Tibial nerve (tissue), 4 donors: Measurements from ENCODE around the gene NT5M. TPM values are rescaled to one million over a fixed set of nuclear protein-coding genes. Genes with fewer than 3 reads are reported as not detected.
A peak's percentile ranks its signal among the peaks of the same experiment; 100 is the strongest.

Source experiments
- DNase-seq, 2 donors: peaks; one replicate each; pipeline ENCODE4 v3.0.0-alpha.2; 2019; ENCODE audit warnings: low spot score in 2 of 2
- H3K27ac ChIP-seq, 4 donors: fragments of 200-600 bp; sonication (generic) in 3 of 4; one replicate each; pipeline ENCODE4 v1.5.1; 2017 to 2019; ENCODE audit warnings: mild to moderate bottlenecking in 1 of 4
- H3K27me3 ChIP-seq, 2 donors: fragments of 200-600 bp; sonication (generic) in 1 of 2; one replicate each; pipeline versions ENCODE4 v1.5.1 to v1.6.0; 2017 to 2019
- H3K36me3 ChIP-seq, 3 donors: fragments of 200-600 bp; sonication (generic); one replicate each; pipeline ENCODE4 v1.5.1; 2018 to 2019
- H3K4me1 ChIP-seq, 4 donors: fragments of 200-600 bp; sonication (generic) in 3 of 4; one replicate each; pipeline ENCODE4 v1.5.1; 2017 to 2019
- H3K4me3 ChIP-seq, 4 donors: fragments of 200-600 bp; sonication (generic) in 3 of 4; one replicate each; pipeline ENCODE4 v1.5.1; 2017 to 2019; ENCODE audit warnings: mild to moderate bottlenecking in 1 of 4, moderate library complexity in 1 of 4
- H3K9me3 ChIP-seq, 4 donors: fragments of 200-600 bp; sonication (generic) in 3 of 4; one replicate each; pipeline ENCODE4 v1.5.1; 2017 to 2019
- EP300 ChIP-seq, 2 donors: sonication (generic); formaldehyde crosslinking; IDR thresholded peaks; one replicate each; pipeline ENCODE4 v1.6.1; 2017; ENCODE audit warnings: antibody characterized with exemption in 2 of 2, mild to moderate bottlenecking in 1 of 2
- POLR2A ChIP-seq, 2 donors: fragments of 450-650 bp; IDR thresholded peaks; one replicate each; pipeline ENCODE4 v1.6.1; 2017; ENCODE audit warnings: antibody characterized with exemption in 2 of 2, mild to moderate bottlenecking in 2 of 2, moderate library complexity in 2 of 2
- WGBS, 2 donors: methylation state at CpG; one replicate each; pipeline ENCODE4 v1.1.5; 2018; 5-methylcytosine and 5-hydroxymethylcytosine counted together
- total RNA-seq, 4 donors: library from RNA; depleted of rRNA; stranded (reverse); fragments of >200 nt; gene quantifications; one replicate each; pipeline ENCODE4 v1.1.0, GENCODE V29; 2016
- TF ChIP-seq, protein P1 (sequence below), 5 experiments: fragments of 200-600 bp in 3 of 5; fragments of 450-650 bp in 2 of 5; sonication (generic) in 3 of 5; IDR thresholded peaks; one replicate each; pipeline ENCODE4 v1.5.1; 2016 to 2019; ENCODE audit warnings: antibody characterized with exemption in 5 of 5, mild to moderate bottlenecking in 3 of 5, moderate library complexity in 2 of 5

The NT5M gene
- total RNA-seq, 4 donors from 2014 or later, result 4.8 to 11.2 (median 7.7) TPM

DNA sequence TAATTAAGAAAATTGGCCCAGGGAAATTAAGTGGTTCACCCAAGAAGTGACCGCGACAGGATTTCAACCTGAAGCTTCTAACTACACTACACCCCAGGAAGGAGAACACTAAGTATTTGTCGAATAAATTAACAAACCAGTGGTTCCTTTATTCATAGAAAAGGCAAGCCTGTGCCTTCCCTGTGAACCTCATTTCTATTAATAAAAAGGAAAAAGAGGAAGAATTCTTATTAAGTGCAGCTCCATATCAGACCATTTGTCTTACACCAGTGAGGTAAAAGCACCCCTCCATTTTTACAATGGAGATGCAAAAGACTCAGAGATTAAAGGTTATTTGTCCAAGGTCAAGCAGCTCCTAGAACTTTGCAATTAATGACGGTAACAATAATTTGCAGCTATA is 23.9 kb upstream of the NT5M start:
- TF ChIP-seq EP300 (IDR thresholded peaks at IDR 0.05), result no peak
- TF ChIP-seq POLR2A (IDR thresholded peaks at IDR 0.05), result no peak
- TF ChIP-seq, protein P1, sequence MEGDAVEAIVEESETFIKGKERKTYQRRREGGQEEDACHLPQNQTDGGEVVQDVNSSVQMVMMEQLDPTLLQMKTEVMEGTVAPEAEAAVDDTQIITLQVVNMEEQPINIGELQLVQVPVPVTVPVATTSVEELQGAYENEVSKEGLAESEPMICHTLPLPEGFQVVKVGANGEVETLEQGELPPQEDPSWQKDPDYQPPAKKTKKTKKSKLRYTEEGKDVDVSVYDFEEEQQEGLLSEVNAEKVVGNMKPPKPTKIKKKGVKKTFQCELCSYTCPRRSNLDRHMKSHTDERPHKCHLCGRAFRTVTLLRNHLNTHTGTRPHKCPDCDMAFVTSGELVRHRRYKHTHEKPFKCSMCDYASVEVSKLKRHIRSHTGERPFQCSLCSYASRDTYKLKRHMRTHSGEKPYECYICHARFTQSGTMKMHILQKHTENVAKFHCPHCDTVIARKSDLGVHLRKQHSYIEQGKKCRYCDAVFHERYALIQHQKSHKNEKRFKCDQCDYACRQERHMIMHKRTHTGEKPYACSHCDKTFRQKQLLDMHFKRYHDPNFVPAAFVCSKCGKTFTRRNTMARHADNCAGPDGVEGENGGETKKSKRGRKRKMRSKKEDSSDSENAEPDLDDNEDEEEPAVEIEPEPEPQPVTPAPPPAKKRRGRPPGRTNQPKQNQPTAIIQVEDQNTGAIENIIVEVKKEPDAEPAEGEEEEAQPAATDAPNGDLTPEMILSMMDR (IDR thresholded peaks at IDR 0.05), result no peak
- Histone ChIP-seq H3K4me1 (peaks cover 0 to 44% (median 20%) of the 10 kb centered on the region in 4 donors), H3K27me3 (no peaks in the 10 kb centered on the region), H3K36me3 (peaks cover 0 to 17% (median 0%) of the 10 kb centered on the region in 3 donors), H3K9me3 (no peaks in the 10 kb centered on the region), H3K4me3 (no peak overlapping the region), H3K27ac (no peak overlapping the region)
- 82 to 83% methylated on average over 4 of the region's 4 CpGs for WGBS, 2 donors
- DNase-seq, result no peak

DNA sequence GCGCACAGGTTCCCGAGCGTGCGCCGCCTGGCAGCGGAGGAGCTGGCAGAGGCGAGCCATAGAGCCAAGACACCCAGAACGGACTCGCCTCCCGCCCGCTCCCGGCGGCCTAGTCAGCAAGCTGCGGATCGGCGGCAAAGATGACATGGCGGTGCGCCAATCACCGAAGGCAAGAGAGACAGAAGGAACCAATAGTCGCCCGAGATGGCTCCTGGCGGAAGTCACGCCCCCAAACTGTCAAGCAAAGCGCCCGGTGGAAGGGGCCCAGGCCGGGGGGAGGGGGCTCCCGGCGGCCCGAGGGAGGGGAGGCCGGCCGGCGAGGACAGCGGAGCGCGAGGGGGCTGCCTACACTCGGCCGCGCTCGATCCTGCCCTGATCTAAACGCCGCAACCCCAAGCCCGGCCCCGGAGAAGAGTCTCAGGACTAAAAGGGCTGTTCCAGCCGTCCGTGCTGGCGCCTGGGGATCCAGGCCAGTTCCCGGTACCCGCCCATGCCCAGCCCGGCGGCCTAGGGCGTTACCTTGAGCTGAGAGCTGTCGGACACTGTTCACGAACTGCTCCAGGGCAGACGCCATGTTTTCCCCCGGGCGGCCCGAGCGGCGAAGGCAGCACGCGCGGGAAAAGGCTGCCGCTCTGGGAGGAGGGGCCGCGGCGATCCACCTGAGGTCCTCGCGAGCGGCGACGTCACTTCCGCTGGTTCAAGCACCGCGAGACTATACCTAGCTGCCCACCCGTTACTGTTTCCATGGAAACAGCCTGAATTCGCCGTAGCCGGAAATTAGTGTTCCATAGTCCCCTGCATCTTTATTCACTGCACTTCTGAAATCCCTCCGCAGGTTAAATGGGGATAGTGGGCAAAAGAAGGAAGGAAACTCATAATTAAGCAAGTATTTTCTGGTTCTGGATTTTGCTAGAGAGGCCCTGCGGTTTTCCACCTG is 22.3 kb upstream of the NT5M start, which contains the start of gene COPS3:
TSS of gene COPS3 (minus strand) at position 634 of the 937 bp plus-strand sequence. CDS start at position 574, 60 bp downstream.
- peak; percentile 96 to 98 for DNase-seq
- 0 to 1% methylated on average over 62 to 71 of the region's 80 CpGs for WGBS, 2 donors
- H3K27me3 ChIP-seq, result no peaks in the 10 kb centered on the region
- TF ChIP-seq, protein P1 (IDR thresholded peaks at IDR 0.05), result no peak
- peak; percentile 56 to 91 for TF ChIP-seq EP300 (IDR thresholded peaks at IDR 0.05)
- TF ChIP-seq POLR2A (IDR thresholded peaks at IDR 0.05), result peak in 1 of 2 donors; percentile 72
- peaks cover 0 to 1% (median 0%) of the 10 kb centered on the region in 3 donors for H3K36me3 ChIP-seq
- H3K9me3 ChIP-seq, result no peaks in the 10 kb centered on the region
- H3K4me3 ChIP-seq, result peak within 1 kb of the TSS; percentile 89 to 99 (median 95)
- H3K4me1 ChIP-seq, result peaks cover 0 to 44% (median 20%) of the 10 kb centered on the region in 4 donors
- H3K27ac ChIP-seq, result peak within 1 kb of the TSS; percentile 87 to 98 (median 94)

DNA sequence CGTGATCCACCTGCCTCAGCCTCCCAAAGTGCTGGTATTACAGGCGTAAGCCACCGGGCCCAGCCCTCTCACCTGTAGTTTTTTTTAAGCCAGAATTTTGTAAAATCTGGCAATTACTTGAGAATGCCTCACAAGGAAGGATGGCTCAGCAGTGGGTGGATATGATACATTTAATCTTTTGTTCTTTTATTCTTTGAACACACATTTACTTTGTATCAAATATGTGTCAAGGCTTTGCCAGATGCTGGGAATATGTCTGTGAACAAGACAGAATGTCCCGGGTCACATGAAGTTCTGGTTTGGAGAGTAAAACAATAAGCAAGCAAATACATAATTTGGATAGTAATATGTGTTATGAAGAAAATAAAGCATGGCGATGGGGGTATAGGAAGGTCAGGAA is 17.2 kb upstream of the NT5M start:
- TF ChIP-seq, protein P1 (IDR thresholded peaks at IDR 0.05), result no peak
- TF ChIP-seq EP300 (IDR thresholded peaks at IDR 0.05) (no peak), POLR2A (IDR thresholded peaks at IDR 0.05) (no peak)
- no peak overlapping the region for H3K27ac ChIP-seq
- H3K4me3 ChIP-seq, result no peak overlapping the region
- H3K36me3 ChIP-seq, result no peaks in the 10 kb centered on the region
- no peaks in the 10 kb centered on the region for H3K9me3 ChIP-seq
- peaks cover 0 to 7% (median 2%) of the 10 kb centered on the region in 4 donors for H3K4me1 ChIP-seq
- no peaks in the 10 kb centered on the region for H3K27me3 ChIP-seq
- WGBS, 2 donors, result 88 to 91% methylated on average over 5 of the region's 5 CpGs
- DNase-seq, result no peak

DNA sequence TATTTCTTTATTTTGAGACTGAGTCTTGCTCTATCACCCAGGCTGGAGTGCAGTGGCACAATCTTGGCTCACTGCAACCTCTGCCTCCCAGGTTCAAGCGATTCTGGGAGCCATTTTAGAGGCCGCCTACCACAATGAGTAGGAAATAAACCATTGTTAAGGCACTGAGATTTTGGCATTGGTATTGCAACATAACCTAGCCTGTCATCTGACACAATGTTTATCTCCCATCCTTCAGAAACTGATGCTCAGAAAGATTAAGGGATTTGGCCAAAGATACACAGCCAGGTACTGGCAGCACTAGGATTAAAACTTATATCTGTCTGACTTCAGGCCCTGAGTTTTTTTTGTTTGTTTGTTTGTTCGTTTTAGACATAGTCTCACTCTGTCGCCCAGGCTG is 14.1 kb upstream of the NT5M start:
- Histone ChIP-seq H3K4me1 (no peaks in the 10 kb centered on the region), H3K36me3 (no peaks in the 10 kb centered on the region), H3K9me3 (no peaks in the 10 kb centered on the region), H3K27me3 (no peaks in the 10 kb centered on the region), H3K4me3 (no peak overlapping the region), H3K27ac (no peak overlapping the region)
- TF ChIP-seq POLR2A (IDR thresholded peaks at IDR 0.05) (no peak), EP300 (IDR thresholded peaks at IDR 0.05) (no peak)
- TF ChIP-seq, protein P1 (IDR thresholded peaks at IDR 0.05), result no peak
- WGBS, 2 donors, result 85 to 88% methylated on average over 4 of the region's 4 CpGs
- DNase-seq, result no peak

DNA sequence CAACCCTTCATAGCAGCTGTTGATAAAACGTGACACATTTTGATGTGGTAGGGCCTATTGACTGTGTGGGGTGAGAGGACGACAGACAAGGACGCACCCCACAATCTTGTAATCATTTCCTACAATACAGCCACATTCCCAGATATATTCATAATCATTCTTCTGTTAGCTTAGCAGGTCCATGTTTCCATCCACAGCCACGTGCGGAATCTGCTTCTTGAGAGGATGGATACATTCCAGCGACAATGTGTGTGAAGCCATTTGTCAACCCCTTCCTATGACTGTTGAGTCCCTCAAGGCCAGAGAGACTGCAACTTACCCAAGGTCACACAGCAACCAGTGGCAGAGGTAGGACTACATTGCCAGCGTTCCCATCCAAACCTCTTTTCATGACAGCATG is 13.5 kb upstream of the NT5M start:
- no peak overlapping the region for H3K4me3 ChIP-seq
- H3K36me3 ChIP-seq, result no peaks in the 10 kb centered on the region
- no peak for DNase-seq
- WGBS, 2 donors, result 80 to 83% methylated on average over 7 of the region's 7 CpGs
- H3K4me1 ChIP-seq, result no peaks in the 10 kb centered on the region
- TF ChIP-seq, protein P1 (IDR thresholded peaks at IDR 0.05), result no peak
- H3K27ac ChIP-seq, result no peak overlapping the region
- H3K9me3 ChIP-seq, result no peaks in the 10 kb centered on the region
- H3K27me3 ChIP-seq, result no peaks in the 10 kb centered on the region
